ENCODE results near the gene HSD11B2.

The HSD11B2 gene

DNA sequence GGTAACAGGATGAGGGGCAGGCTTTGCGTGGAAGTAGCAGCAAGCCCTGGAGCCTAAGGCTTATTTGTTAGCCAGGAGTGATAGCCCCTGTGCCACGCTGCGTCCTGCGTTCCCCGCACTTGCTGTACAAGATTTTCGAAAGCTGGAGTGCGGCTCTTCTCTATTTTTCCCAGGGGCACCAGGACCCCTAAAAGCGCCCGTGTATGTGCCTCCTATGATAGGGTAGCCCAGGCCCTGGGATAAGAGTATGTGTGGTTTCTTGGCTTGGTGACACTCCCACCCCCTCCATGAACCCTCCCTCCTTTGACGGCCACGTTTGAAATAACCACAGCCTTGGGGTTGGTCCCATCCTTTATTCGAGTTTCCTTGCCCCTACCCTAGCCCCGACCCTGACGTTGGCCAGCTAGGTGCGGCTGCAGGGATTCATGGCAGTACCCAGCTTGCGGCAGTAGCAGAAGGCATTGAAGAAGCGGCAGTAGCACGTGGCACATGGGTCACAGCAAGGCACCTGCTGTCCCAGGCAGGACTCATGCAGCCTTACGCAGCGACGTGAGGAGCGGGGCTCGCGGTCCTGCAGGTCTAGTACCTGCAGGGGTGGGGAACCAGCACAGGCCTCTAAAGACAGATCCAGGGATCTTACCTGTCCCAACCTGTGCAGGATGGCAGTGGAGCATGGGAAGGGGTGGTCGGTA lies 51.5 kb downstream of the HSD11B2 start:
- no peak for DNase-seq

DNA sequence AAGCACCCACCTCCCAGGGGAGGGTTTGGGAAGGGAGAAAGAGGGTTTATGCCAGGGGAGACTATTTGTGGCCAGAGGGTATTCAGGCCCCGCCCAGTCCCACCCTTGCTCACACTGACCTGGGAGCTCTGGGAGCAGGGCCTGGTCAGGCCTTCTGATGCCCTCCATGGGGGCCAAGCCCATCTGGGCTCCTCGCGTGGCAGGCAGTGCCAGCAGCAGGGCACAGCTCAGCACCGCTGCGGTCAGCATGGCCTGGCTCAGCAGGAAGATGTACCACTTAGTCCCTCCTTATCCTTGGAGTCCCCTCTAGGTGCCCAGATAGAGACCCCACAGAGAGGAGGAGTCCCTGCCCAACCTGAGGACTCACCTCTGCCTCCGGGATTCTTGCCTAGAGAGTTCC lies 52.2 kb downstream of the HSD11B2 start, which contains the start of gene AGRP:
TSS of gene AGRP (minus strand) at position 398 of the 400 bp plus-strand sequence. CDS start at position 249, 149 bp downstream.
- no peak for DNase-seq

DNA sequence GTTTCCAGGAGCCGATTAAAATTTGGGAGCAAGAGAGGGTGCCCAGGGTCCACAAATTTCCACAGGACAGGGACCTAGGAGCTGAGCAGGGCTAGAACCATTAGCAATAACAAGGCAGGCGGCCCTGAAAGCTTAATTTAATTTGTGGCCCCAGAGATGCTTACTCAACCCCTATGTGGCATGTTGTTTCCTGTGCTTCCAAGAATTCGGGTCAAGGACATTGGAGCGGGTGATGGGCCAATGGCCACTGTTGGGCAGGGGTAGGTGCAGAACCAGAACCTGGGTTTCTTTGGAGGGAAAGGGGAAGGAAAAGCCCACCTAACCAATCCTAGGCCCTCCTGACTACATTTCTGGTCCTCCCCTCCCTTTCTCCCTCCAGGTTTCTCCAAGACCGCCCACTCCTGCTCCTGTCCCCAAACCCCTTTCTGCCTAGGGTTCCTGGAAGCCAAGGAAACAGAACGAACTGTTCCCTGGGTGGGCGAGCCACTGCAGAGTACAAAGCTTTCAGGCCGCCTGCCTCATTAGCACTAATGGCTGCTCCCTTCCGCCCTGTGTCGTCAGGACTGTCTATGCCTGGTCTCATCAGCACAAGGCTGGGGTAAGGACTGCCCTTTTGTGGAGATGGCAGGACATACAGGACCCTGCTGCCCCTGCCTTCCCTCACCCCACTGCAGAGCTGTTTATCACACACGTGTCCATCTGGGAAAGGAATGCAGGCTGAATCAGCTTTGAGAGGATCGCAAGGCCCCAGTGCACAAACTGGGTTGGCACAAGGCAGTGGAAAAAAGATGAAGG lies 53.0 kb downstream of the HSD11B2 start:
- DNase-seq: no peak

DNA sequence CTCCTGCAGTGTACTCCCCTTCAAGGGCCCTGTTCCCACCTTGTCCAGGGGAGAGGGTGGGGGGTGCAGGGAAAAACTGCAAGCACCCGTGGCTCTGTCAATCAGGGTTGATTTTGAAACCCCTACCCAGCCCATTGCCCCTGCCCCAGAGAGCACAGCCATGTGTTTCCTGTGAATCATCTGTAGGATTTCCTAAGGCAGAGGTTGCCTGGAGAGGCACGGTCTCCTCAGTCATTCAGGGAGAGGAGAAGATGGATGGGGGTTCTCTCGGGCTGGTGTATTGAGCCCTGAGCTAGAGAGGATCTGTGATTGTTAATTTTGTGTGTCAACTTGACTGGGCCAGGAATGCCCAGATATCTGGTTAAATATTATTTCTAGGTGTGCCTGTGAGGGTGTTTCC lies 55.9 kb downstream of the HSD11B2 start:
- no peak for DNase-seq
